Hepatocyte (in vitro differentiated cells): ENCODE measurements around the gene LRRTM2. TPM values are rescaled to one million over a fixed set of nuclear protein-coding genes. Genes with fewer than 3 reads are reported as not detected.

Source experiments
- DNase-seq: peaks from one replicate; pipeline ENCODE4 v3.0.0-alpha.2; 2016; ENCODE audit warnings: low spot score
- H2AFZ ChIP-seq: fragments of 200-600 bp; sonication (generic); 2 replicates; pipeline ENCODE4 v1.6.0; 2016; ENCODE audit warnings: antibody characterized with exemption, mild to moderate bottlenecking
- H3K27ac ChIP-seq: fragments of 200-600 bp; sonication (generic); 2 replicates; pipeline ENCODE4 v1.5.1; 2016; ENCODE audit warnings: mild to moderate bottlenecking
- H3K27me3 ChIP-seq: fragments of 200-600 bp; sonication (generic); 2 replicates; pipeline ENCODE4 v1.6.1; 2016
- H3K36me3 ChIP-seq: fragments of 200-600 bp; sonication (generic); replicated peaks from 2 replicates; pipeline ENCODE4 v1.5.1; 2016; ENCODE audit warnings: low read depth; ENCODE audit not compliant: insufficient read depth
- H3K4me1 ChIP-seq: fragments of 200-600 bp; sonication (generic); 2 replicates; pipeline ENCODE4 v1.5.1; 2016; ENCODE audit warnings: mild to moderate bottlenecking, moderate library complexity; ENCODE audit not compliant: insufficient read depth
- H3K4me2 ChIP-seq: fragments of 200-600 bp; sonication (generic); 2 replicates; pipeline ENCODE4 v1.6.0; 2016
- H3K4me3 ChIP-seq: fragments of 200-600 bp; sonication (generic); 2 replicates; pipeline ENCODE4 v1.5.1; 2016; ENCODE audit warnings: mild to moderate bottlenecking
- H3K79me2 ChIP-seq: fragments of 200-600 bp; sonication (generic); 2 replicates; pipeline ENCODE4 v1.6.0; 2017; ENCODE audit warnings: mild to moderate bottlenecking
- H3K9me2 ChIP-seq: fragments of 200-600 bp; sonication (generic); replicated peaks from 2 replicates; pipeline ENCODE4 v1.6.0; 2017; ENCODE audit warnings: mild to moderate bottlenecking; ENCODE audit not compliant: insufficient read depth
- H3K9me3 ChIP-seq: fragments of 200-600 bp; sonication (generic); 2 replicates; pipeline ENCODE4 v1.5.1; 2016; ENCODE audit warnings: low read depth, mild to moderate bottlenecking
- H4K20me1 ChIP-seq: fragments of 200-600 bp; sonication (generic); 2 replicates; pipeline ENCODE4 v1.6.0; 2016; ENCODE audit warnings: mild to moderate bottlenecking; ENCODE audit not compliant: insufficient read depth, poor library complexity, severe bottlenecking
- CTCF ChIP-seq: fragments of 200-600 bp; sonication (generic); IDR thresholded peaks from 2 replicates; pipeline ENCODE4 v1.5.1; 2016; ENCODE audit warnings: antibody characterized with exemption, mild to moderate bottlenecking; ENCODE audit not compliant: poor library complexity
- EZH2 ChIP-seq: fragments of 200-600 bp; sonication (generic); IDR thresholded peaks from 2 replicates; pipeline ENCODE4 v1.6.1; 2016; ENCODE audit warnings: antibody characterized with exemption, mild to moderate bottlenecking, borderline replicate concordance
- EZH2phosphoT487 ChIP-seq: fragments of 200-600 bp; sonication (generic); IDR thresholded peaks from one replicate; pipeline ENCODE4 v1.6.1; 2018; ENCODE audit warnings: antibody characterized with exemption, mild to moderate bottlenecking, low read depth, moderate library complexity; ENCODE audit not compliant: unreplicated experiment, severe bottlenecking
- WGBS: methylation state at CpG from one replicate; pipeline ENCODE4 v1.1.6; 2016; ENCODE audit warnings: low lambda C conversion rate; ENCODE audit errors: missing lambda C conversion rate; 5-methylcytosine and 5-hydroxymethylcytosine counted together
- polyA plus RNA-seq: library from polyadenylated mRNA; unstranded; fragments of >200 nt; fragmentation: Nextera tagmentation; extraction: Ambion mirVana; gene quantifications from 2 replicates; pipeline ENCODE4 v1.2.1, GENCODE V29; 2016
- total RNA-seq: library from RNA; depleted of rRNA; stranded (reverse); fragments of >200 nt; gene quantifications from 2 replicates; pipeline ENCODE4 v1.2.3, GENCODE V29; 2014

The LRRTM2 gene
- total and polyA plus RNA-seq, 2 experiments from 2014 or later: 0.22 to 0.47 TPM

- Histone ChIP-seq H3K27me3 (no peaks in the 10 kb centered on the region), H3K4me1 (no peaks in the 10 kb centered on the region), H3K4me2 (no peak overlapping the region), H3K36me3 (no peaks in the 10 kb centered on the region), H3K9me3 (no peaks in the 10 kb centered on the region), H3K27ac (no peak overlapping the region), H4K20me1 (peaks cover 4% of the 10 kb centered on the region), H3K4me3 (no peak overlapping the region), H2AFZ (no peak overlapping the region), H3K79me2 (peaks cover 20% of the 10 kb centered on the region), H3K9me2 (no peaks in the 10 kb centered on the region)
- no peak for DNase-seq
- TF ChIP-seq CTCF: no peak
- no peak for TF ChIP-seq EZH2
- no peak for TF ChIP-seq EZH2phosphoT487
Observed at GRCh38 chr5:138911441-138911840, 36.3 kb upstream of the LRRTM2 start.

DNA sequence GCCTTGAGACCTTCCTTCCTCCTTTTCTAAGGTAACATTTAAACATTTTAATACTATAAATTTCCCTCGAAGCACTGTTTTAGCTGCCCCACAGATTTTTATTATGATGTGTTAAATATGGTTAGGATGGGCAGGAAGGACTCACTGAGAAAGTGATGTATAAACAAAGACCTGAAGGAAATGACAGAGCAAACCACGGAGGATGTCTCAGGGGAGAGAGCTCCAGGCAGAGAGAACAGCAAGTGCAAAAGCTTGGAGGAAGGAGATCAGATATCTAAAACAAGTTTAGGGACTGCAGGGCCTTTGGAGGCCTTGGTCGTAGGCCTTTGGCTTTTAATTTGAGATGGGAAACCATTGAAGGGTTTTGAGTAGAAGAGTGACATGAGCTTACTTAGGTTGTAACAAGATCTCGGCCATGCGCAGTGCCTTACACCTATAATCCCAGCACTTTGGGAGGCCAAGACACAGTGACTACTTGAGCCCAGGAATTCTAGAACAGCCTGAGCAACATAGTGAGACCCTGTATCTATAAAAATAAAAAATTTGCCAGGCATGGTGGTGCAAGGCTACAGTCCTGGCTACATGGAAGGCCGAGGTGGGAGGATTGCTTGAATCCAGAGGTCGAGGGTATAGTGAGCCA is 35.5 kb upstream of the LRRTM2 start:
- Histone ChIP-seq H3K36me3 (no peaks in the 10 kb centered on the region), H2AFZ (no peak overlapping the region), H3K4me2 (no peak overlapping the region), H3K9me3 (no peaks in the 10 kb centered on the region), H3K79me2 (peaks cover 17% of the 10 kb centered on the region), H3K27me3 (no peaks in the 10 kb centered on the region), H4K20me1 (peaks cover 5% of the 10 kb centered on the region), H3K9me2 (no peaks in the 10 kb centered on the region), H3K4me3 (no peak overlapping the region), H3K27ac (no peak overlapping the region), H3K4me1 (no peaks in the 10 kb centered on the region)
- DNase-seq: no peak
- 89% methylated on average over 7 of the region's 7 CpGs for WGBS
- TF ChIP-seq EZH2 (no peak), EZH2phosphoT487 (no peak), CTCF (no peak)

- Histone ChIP-seq H3K79me2 (peaks cover 15% of the 10 kb centered on the region), H3K4me2 (no peak overlapping the region), H4K20me1 (peaks cover 5% of the 10 kb centered on the region), H3K9me3 (no peaks in the 10 kb centered on the region), H3K4me3 (no peak overlapping the region), H2AFZ (no peak overlapping the region), H3K4me1 (no peaks in the 10 kb centered on the region), H3K36me3 (no peaks in the 10 kb centered on the region), H3K27ac (no peak overlapping the region), H3K27me3 (no peaks in the 10 kb centered on the region), H3K9me2 (no peaks in the 10 kb centered on the region)
- TF ChIP-seq CTCF: no peak
- no peak for TF ChIP-seq EZH2phosphoT487
- TF ChIP-seq EZH2: no peak
- DNase-seq: no peak
- WGBS: 95% methylated on average over 2 of the region's 2 CpGs
Observed at GRCh38 chr5:138909734-138910133, 34.6 kb upstream of the LRRTM2 start.

DNA sequence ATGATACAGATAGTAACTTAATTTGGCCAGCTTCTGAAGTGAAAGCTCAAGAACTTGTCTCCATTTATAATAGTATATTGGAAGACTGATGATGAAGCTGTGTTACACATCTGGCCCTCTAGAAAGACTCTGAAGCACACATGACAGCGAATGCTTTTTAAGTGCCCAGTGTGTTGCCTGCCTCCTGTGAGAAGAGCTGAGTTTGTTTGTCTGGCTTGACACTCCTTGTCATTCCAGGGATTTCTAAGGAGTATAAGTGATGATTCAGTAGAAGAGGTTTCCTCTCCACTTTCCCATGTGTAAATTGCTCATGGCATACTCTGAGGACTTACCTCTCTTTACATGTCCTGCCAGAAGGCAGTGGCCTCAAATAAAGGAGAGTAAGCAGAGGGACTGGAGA is 30.4 kb upstream of the LRRTM2 start:
- H3K79me2 ChIP-seq: peaks cover 14% of the 10 kb centered on the region

More for the DNA sequence above, 30.4 kb upstream of the LRRTM2 start:
- H3K4me2 ChIP-seq: no peak overlapping the region
- H3K4me1 ChIP-seq: no peaks in the 10 kb centered on the region
- H3K36me3 ChIP-seq: no peaks in the 10 kb centered on the region
- 100% methylated on average over 1 of the region's 1 CpG for WGBS
- TF ChIP-seq CTCF (no peak), EZH2 (no peak), EZH2phosphoT487 (no peak)
- no peak overlapping the region for H3K27ac ChIP-seq
- H3K9me2 ChIP-seq: no peaks in the 10 kb centered on the region
- no peak overlapping the region for H3K4me3 ChIP-seq
- no peaks in the 10 kb centered on the region for H3K9me3 ChIP-seq
- H3K27me3 ChIP-seq: no peaks in the 10 kb centered on the region
- no peak for DNase-seq
- H4K20me1 ChIP-seq: peaks cover 5% of the 10 kb centered on the region
- no peak overlapping the region for H2AFZ ChIP-seq
